ENCODE data around the gene HIBADH.

DNA sequence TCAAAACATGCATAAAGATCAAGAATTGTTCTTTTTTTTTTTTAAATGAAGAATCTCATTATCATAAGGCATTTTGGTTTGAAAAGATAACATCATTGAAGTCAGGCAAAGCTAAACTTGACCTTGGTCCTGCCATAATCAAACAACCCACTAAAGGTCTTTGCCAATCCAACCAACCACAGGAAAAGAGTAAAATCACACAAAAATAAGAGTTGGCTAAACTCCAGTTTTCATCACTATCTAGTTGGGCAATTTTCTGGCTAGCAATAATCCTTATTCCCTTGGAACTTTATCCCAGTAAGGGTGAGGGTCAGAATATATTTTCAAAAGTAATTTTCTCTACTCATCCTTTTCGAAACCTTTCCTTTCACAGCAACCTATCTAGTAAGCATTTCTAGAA, 62.4 kb downstream of the HIBADH start:
- TF ChIP-seq, protein P1, sequence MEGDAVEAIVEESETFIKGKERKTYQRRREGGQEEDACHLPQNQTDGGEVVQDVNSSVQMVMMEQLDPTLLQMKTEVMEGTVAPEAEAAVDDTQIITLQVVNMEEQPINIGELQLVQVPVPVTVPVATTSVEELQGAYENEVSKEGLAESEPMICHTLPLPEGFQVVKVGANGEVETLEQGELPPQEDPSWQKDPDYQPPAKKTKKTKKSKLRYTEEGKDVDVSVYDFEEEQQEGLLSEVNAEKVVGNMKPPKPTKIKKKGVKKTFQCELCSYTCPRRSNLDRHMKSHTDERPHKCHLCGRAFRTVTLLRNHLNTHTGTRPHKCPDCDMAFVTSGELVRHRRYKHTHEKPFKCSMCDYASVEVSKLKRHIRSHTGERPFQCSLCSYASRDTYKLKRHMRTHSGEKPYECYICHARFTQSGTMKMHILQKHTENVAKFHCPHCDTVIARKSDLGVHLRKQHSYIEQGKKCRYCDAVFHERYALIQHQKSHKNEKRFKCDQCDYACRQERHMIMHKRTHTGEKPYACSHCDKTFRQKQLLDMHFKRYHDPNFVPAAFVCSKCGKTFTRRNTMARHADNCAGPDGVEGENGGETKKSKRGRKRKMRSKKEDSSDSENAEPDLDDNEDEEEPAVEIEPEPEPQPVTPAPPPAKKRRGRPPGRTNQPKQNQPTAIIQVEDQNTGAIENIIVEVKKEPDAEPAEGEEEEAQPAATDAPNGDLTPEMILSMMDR (IDR thresholded peaks at IDR 0.05 in 4 of 5, conservative IDR thresholded peaks at IDR 0.05 in 1 of 5) = no peak
- no peak for TF ChIP-seq POLR2A (IDR thresholded peaks at IDR 0.05)

All from gastrocnemius medialis (tissue), 4 donors.